Neural cell (in vitro differentiated cells): ENCODE results near the gene DSG3. TPM values are rescaled to one million over a fixed set of nuclear protein-coding genes. Genes with fewer than 3 reads are reported as not detected.

ENCODE experiments used
- H2AFZ ChIP-seq: fragments of 200-600, 300-800 bp; sonication (generic), shearing (Covaris generic); 2 replicates; pipeline ENCODE4 v1.6.0; 2014; ENCODE audit warnings: low read depth, mild to moderate bottlenecking, antibody characterized with exemption, low read length, moderate library complexity
- H3F3A ChIP-seq: fragments of 200-600 bp; shearing (Covaris generic); 2 replicates; pipeline ENCODE4 v1.6.1; 2016; ENCODE audit warnings: mild to moderate bottlenecking, moderate library complexity, mixed read lengths, antibody characterized with exemption, low read length; ENCODE audit not compliant: insufficient read depth, poor library complexity, severe bottlenecking
- H3K27ac ChIP-seq: fragments of 200-600, 300-800 bp; sonication (generic), shearing (Covaris generic); 2 replicates; pipeline ENCODE4 v1.5.1; 2014; ENCODE audit warnings: mild to moderate bottlenecking, low read length, moderate library complexity
- H3K27me3 ChIP-seq: fragments of 300-800, 200-600 bp; sonication (generic), shearing (Covaris generic); 2 replicates; pipeline ENCODE4 v1.6.0; 2014; ENCODE audit warnings: mild to moderate bottlenecking, low read depth, low read length, moderate library complexity; ENCODE audit not compliant: insufficient read depth
- H3K36me3 ChIP-seq: fragments of 300-800, 200-600 bp; sonication (generic), shearing (Covaris generic); 2 replicates; pipeline ENCODE4 v1.5.1; 2014; ENCODE audit warnings: mild to moderate bottlenecking, antibody characterized with exemption, low read length, moderate library complexity; ENCODE audit not compliant: insufficient read depth
- H3K4me2 ChIP-seq: fragments of 300-800, 200-600 bp; sonication (generic), shearing (Covaris generic); 2 replicates; pipeline ENCODE4 v1.6.0; 2014; ENCODE audit warnings: mild to moderate bottlenecking, low read length
- H3K4me3 ChIP-seq: fragments of 300-800, 200-600 bp; sonication (generic), shearing (Covaris generic); 2 replicates; pipeline ENCODE4 v1.5.1; 2014; ENCODE audit warnings: mild to moderate bottlenecking, low read length, moderate library complexity
- H3K79me2 ChIP-seq: fragments of 200-600 bp; shearing (Covaris generic); replicated peaks from 2 replicates; pipeline ENCODE4 v1.6.0; 2014; ENCODE audit warnings: mild to moderate bottlenecking, low read length, moderate library complexity; ENCODE audit not compliant: insufficient read depth
- H3K9ac ChIP-seq: fragments of 300-800, 200-600 bp; sonication (generic), shearing (Covaris generic); 2 replicates; pipeline ENCODE4 v1.6.1; 2016; ENCODE audit warnings: mild to moderate bottlenecking, low read length, mixed read lengths
- H3K9me2 ChIP-seq: fragments of 200-600 bp; shearing (Covaris generic); 2 replicates; pipeline ENCODE4 v1.6.1; 2016; ENCODE audit warnings: mild to moderate bottlenecking, low read length, mixed read lengths; ENCODE audit not compliant: insufficient read depth
- H3K9me3 ChIP-seq: fragments of 200-600, 300-800 bp; sonication (generic), shearing (Covaris generic); 2 replicates; pipeline ENCODE4 v1.6.1; 2016; ENCODE audit warnings: mild to moderate bottlenecking, mixed run types, low read length, moderate library complexity, mixed read lengths
- H4K20me1 ChIP-seq: fragments of 200-600 bp; shearing (Covaris generic); 2 replicates; pipeline ENCODE4 v1.6.1; 2016; ENCODE audit warnings: mild to moderate bottlenecking, mixed run types; ENCODE audit not compliant: insufficient read depth
- EP300 ChIP-seq: fragments of 450-650 bp; conservative IDR thresholded peaks from 2 replicates; pipeline ENCODE4 v1.6.1; 2014; ENCODE audit warnings: antibody characterized with exemption, mild to moderate bottlenecking, moderate library complexity; ENCODE audit not compliant: poor library complexity, severe bottlenecking
- EZH2 ChIP-seq: fragments of 200-600, 300-800 bp; shearing (Covaris generic), sonication (generic); IDR thresholded peaks from 2 replicates; pipeline ENCODE4 v1.6.1; 2014; ENCODE audit warnings: antibody characterized with exemption, low read length, borderline replicate concordance, mild to moderate bottlenecking; ENCODE audit not compliant: insufficient read depth, poor library complexity, severe bottlenecking
- MXI1 ChIP-seq: fragments of 450-650 bp; conservative IDR thresholded peaks from 2 replicates; pipeline ENCODE4 v1.6.1; 2014; ENCODE audit warnings: antibody characterized with exemption, mild to moderate bottlenecking; ENCODE audit not compliant: poor library complexity, severe bottlenecking
- POLR2AphosphoS5 ChIP-seq: IDR thresholded peaks from 2 replicates; pipeline ENCODE4 v1.6.1; 2012
- REST ChIP-seq: IDR thresholded peaks from 2 replicates; pipeline ENCODE4 v1.6.1; 2012; ENCODE audit warnings: borderline replicate concordance
- SMC3 ChIP-seq: fragments of 450-650 bp; conservative IDR thresholded peaks from 2 replicates; pipeline ENCODE4 v1.6.1; 2014; ENCODE audit warnings: antibody characterized with exemption, mild to moderate bottlenecking, moderate library complexity; ENCODE audit not compliant: poor library complexity
- TAF1 ChIP-seq: IDR thresholded peaks from 2 replicates; pipeline ENCODE4 v1.6.1; 2012; ENCODE audit warnings: low read depth
- polyA plus RNA-seq: library from polyadenylated mRNA; depleted of rRNA; stranded (reverse); fragments of >200 nt; gene quantifications from 2 replicates; pipeline ENCODE4 v1.2.3, GENCODE V29; 2014
- TF ChIP-seq, protein P1 (sequence below): fragments of 450-650 bp; IDR thresholded peaks from 2 replicates; pipeline ENCODE4 v1.5.1; 2014; ENCODE audit warnings: antibody characterized with exemption, mild to moderate bottlenecking, moderate library complexity; ENCODE audit not compliant: poor library complexity, severe bottlenecking

Gene DSG3
- polyA plus RNA-seq, 1 donor from 2014 or later = not detected

DNA sequence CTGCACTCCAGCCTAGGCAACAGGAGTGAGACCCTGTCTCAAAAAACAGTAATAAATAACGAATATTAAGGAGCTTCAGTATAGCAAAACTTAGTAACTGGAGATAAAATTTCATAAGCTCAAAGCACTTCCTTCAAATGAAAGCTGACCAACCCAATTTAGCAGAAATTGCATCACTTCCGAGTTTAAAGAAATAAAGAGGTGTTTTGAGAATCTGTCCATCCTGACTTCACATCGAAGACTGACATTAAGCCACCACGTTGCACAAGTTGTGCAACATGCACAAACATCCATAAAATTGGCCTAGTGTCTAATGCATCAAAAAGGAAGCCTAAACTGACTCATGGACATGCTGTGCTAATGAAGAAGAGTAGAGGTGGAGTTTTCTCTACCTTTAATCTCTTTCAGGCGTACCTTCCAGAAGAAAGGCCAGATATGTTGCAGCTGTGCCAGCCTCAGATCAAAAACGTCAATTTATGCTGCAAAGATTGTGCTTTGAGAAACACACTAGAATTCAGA lies 7.7 kb upstream of the DSG3 start:
- no peaks in the 10 kb centered on the region for H3K27me3 ChIP-seq
- H3K4me2 ChIP-seq = no peak overlapping the region
- no peaks in the 10 kb centered on the region for H3K9me3 ChIP-seq
- no peak for TF ChIP-seq POLR2AphosphoS5
- TF ChIP-seq EZH2 = no peak
- no peak for TF ChIP-seq REST
- no peak for TF ChIP-seq EP300
- TF ChIP-seq SMC3 = no peak
- no peak for TF ChIP-seq MXI1
- H3K79me2 ChIP-seq = no peaks in the 10 kb centered on the region
- H3K27ac ChIP-seq = no peak overlapping the region
- H3K9ac ChIP-seq = no peak overlapping the region
- H3K4me3 ChIP-seq = no peak overlapping the region
- H4K20me1 ChIP-seq = no peaks in the 10 kb centered on the region
- H3K36me3 ChIP-seq = no peaks in the 10 kb centered on the region
- H2AFZ ChIP-seq = no peak overlapping the region
- H3F3A ChIP-seq = no peaks in the 10 kb centered on the region
- no peaks in the 10 kb centered on the region for H3K9me2 ChIP-seq

DNA sequence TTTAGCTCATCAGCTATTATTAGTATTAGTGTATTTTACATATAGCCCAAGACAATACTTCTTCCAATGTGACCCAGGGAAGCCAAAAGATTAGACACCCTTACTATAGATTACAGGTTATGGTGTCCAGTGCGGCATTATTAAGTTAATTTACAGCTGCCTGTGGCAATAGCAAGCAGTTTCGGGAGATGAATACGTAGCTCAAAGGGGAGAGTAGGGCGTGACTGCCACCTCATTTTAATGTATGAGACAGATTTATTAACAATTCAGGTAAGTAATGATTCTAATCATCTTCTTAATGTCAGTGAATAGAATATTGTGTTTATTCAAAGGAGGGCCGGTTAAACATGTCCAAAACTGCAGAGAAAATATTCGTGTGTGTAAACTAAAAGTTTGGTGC lies 6.8 kb upstream of the DSG3 start:
- Histone ChIP-seq H3K9me2 (no peaks in the 10 kb centered on the region), H2AFZ (no peak overlapping the region), H3K9ac (no peak overlapping the region), H3K27ac (no peak overlapping the region), H3K4me2 (no peak overlapping the region), H3K4me3 (no peak overlapping the region), H3K9me3 (no peaks in the 10 kb centered on the region), H4K20me1 (no peaks in the 10 kb centered on the region), H3K27me3 (no peaks in the 10 kb centered on the region), H3F3A (no peaks in the 10 kb centered on the region), H3K36me3 (no peaks in the 10 kb centered on the region), H3K79me2 (no peaks in the 10 kb centered on the region)
- no peak for TF ChIP-seq TAF1

DNA sequence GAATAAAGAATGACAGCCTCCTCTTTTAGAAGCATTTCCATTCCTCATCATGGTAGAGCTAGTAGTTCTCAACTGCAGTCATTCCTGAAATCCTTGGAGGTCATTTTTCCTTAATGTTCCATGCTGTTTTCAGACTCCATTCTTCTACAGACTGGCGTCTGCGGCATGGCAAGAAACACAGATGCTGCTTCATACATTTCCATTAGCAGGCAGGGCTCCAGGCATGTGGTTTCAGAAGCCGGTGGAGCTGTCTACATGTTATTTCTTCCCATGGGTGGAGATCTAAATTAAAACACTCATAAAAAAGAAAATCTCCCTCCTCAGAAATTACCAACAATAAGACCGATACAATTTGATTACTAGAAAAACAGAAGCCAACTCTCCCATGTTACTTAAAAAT lies 6.0 kb upstream of the DSG3 start:
- Histone ChIP-seq H3K36me3 (no peaks in the 10 kb centered on the region), H2AFZ (no peak overlapping the region), H4K20me1 (no peaks in the 10 kb centered on the region), H3K9ac (no peak overlapping the region), H3K9me2 (no peaks in the 10 kb centered on the region), H3K9me3 (no peaks in the 10 kb centered on the region), H3F3A (no peaks in the 10 kb centered on the region), H3K27me3 (no peaks in the 10 kb centered on the region), H3K4me2 (no peak overlapping the region), H3K79me2 (no peaks in the 10 kb centered on the region), H3K4me3 (no peak overlapping the region), H3K27ac (no peak overlapping the region)
- TF ChIP-seq EZH2 (no peak), REST (no peak), SMC3 (no peak)
- TF ChIP-seq, protein P1, sequence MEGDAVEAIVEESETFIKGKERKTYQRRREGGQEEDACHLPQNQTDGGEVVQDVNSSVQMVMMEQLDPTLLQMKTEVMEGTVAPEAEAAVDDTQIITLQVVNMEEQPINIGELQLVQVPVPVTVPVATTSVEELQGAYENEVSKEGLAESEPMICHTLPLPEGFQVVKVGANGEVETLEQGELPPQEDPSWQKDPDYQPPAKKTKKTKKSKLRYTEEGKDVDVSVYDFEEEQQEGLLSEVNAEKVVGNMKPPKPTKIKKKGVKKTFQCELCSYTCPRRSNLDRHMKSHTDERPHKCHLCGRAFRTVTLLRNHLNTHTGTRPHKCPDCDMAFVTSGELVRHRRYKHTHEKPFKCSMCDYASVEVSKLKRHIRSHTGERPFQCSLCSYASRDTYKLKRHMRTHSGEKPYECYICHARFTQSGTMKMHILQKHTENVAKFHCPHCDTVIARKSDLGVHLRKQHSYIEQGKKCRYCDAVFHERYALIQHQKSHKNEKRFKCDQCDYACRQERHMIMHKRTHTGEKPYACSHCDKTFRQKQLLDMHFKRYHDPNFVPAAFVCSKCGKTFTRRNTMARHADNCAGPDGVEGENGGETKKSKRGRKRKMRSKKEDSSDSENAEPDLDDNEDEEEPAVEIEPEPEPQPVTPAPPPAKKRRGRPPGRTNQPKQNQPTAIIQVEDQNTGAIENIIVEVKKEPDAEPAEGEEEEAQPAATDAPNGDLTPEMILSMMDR = no peak
